Gastrocnemius medialis (tissue), 4 donors: ENCODE results near the gene ZNF503.

Source experiments
- POLR2A ChIP-seq, 2 donors: fragments of 450-650 bp; IDR thresholded peaks; one replicate each; pipeline ENCODE4 v1.6.1; 2017; ENCODE audit warnings: antibody characterized with exemption in 2 of 2, mild to moderate bottlenecking in 2 of 2, moderate library complexity in 2 of 2
- TF ChIP-seq, protein P1 (sequence below), 5 experiments: fragments of 450-650 bp in 3 of 5; fragments of 200-600 bp in 2 of 5; sonication (generic) in 2 of 5; IDR thresholded peaks in 4 of 5; conservative IDR thresholded peaks in 1 of 5; 1 replicate in 4 of 5; 2 replicates in 1 of 5; pipeline ENCODE4 v1.5.1; 2016 to 2019; ENCODE audit warnings: antibody characterized with exemption in 5 of 5, mild to moderate bottlenecking in 3 of 5, moderate library complexity in 3 of 5

DNA sequence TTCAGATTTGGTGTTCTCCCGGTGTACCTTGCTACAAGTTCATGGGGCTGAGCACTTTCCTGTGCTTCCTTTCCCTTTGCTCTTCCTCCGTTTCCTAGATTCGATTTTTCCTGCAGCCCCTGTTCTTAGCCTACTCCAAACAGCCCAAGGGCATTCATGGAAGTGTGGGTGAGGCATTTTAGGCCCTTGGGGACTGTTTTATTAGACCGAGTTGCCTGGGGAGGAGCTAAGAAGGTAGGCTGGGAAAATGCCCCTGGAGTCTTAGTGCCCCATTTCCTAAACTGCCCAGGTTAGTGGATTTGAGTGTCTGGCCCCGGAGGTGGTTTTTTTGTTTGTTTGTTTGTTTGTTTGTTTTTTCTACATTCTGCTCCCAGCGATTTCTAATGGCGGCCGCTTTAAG, 31.7 kb upstream of the ZNF503 start:
- TF ChIP-seq, protein P1, sequence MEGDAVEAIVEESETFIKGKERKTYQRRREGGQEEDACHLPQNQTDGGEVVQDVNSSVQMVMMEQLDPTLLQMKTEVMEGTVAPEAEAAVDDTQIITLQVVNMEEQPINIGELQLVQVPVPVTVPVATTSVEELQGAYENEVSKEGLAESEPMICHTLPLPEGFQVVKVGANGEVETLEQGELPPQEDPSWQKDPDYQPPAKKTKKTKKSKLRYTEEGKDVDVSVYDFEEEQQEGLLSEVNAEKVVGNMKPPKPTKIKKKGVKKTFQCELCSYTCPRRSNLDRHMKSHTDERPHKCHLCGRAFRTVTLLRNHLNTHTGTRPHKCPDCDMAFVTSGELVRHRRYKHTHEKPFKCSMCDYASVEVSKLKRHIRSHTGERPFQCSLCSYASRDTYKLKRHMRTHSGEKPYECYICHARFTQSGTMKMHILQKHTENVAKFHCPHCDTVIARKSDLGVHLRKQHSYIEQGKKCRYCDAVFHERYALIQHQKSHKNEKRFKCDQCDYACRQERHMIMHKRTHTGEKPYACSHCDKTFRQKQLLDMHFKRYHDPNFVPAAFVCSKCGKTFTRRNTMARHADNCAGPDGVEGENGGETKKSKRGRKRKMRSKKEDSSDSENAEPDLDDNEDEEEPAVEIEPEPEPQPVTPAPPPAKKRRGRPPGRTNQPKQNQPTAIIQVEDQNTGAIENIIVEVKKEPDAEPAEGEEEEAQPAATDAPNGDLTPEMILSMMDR (IDR thresholded peaks at IDR 0.05 in 4 of 5, conservative IDR thresholded peaks at IDR 0.05 in 1 of 5), result no peak
- TF ChIP-seq POLR2A (IDR thresholded peaks at IDR 0.05), result no peak
